ENCODE results near the gene THOP1. TPM values are rescaled to one million over a fixed set of nuclear protein-coding genes. Genes with fewer than 3 reads are reported as not detected.

The THOP1 gene
- total and polyA plus RNA-seq, 9 donors, result 11.3 to 54.7 (median 39.5) TPM

GRCh38 chr19:2762783-2763496 lies 22.4 kb upstream of the THOP1 start:
- Histone ChIP-seq H3K36me3 (no peaks in the 10 kb centered on the region), H3K4me1 (ENCODE audit: insufficient read depth) (no peaks in the 10 kb centered on the region), H3K27me3 (no peaks in the 10 kb centered on the region), H3K27ac (no peak overlapping the region), H3K4me3 (no peak overlapping the region), H3K9me3 (no peaks in the 10 kb centered on the region)
- 87 to 96% (median 92%) methylated on average over 15 to 23 of the region's 23 CpGs for WGBS, 3 donors
- intact Hi-C loops (cut with DNase I), result no loop called here
- TF ChIP-seq EP300 (IDR thresholded peaks at IDR 0.05) (no peak), POLR2A (IDR thresholded peaks at IDR 0.05) (no peak), CTCF (IDR thresholded peaks at IDR 0.05) (no peak)
- no peak for DNase-seq

GRCh38 chr19:2763687-2764086 lies 21.6 kb upstream of the THOP1 start:
- Histone ChIP-seq H3K4me3 (no peak overlapping the region), H3K36me3 (no peaks in the 10 kb centered on the region), H3K27ac (no peak overlapping the region), H3K4me1 (ENCODE audit: insufficient read depth) (no peaks in the 10 kb centered on the region), H3K27me3 (no peaks in the 10 kb centered on the region), H3K9me3 (no peaks in the 10 kb centered on the region)
- DNase-seq, result no peak
- intact Hi-C loops (cut with DNase I), result no loop called here
- TF ChIP-seq POLR2A (IDR thresholded peaks at IDR 0.05) (no peak), CTCF (IDR thresholded peaks at IDR 0.05) (no peak), EP300 (IDR thresholded peaks at IDR 0.05) (no peak)
- WGBS, 3 donors, result 96 to 97% (median 97%) methylated on average over 12 of the region's 12 CpGs

- intact Hi-C loops (cut with DNase I), result loop anchor here in 1 of 4 donors (5.0 kb wide), 1 partner anchor 68 kb away; no protein-coding TSS in a partner anchor
- Histone ChIP-seq H3K4me1 (ENCODE audit: insufficient read depth) (peaks cover under 1% of the 10 kb centered on the region), H3K36me3 (no peaks in the 10 kb centered on the region), H3K9me3 (no peaks in the 10 kb centered on the region), H3K27me3 (no peaks in the 10 kb centered on the region), H3K27ac (no peak overlapping the region), H3K4me3 (no peak overlapping the region)
- 90 to 93% (median 91%) methylated on average over 21 of the region's 21 CpGs for whole genome bisulfite sequencing, 3 donors
- DNase-seq, result no peak
- TF ChIP-seq CTCF (IDR thresholded peaks at IDR 0.05) (no peak), POLR2A (IDR thresholded peaks at IDR 0.05) (no peak), EP300 (IDR thresholded peaks at IDR 0.05) (no peak)
Observed at GRCh38 chr19:2764945-2765344, 20.4 kb upstream of the THOP1 start.

- TF ChIP-seq POLR2A (IDR thresholded peaks at IDR 0.05) (no peak), CTCF (IDR thresholded peaks at IDR 0.05) (no peak), EP300 (IDR thresholded peaks at IDR 0.05) (no peak)
Observed at GRCh38 chr19:2765376-2765775, 19.9 kb upstream of the THOP1 start.

More at GRCh38 chr19:2765376-2765775, 19.9 kb upstream of the THOP1 start:
- H3K4me3 ChIP-seq, result no peak overlapping the region
- no peaks in the 10 kb centered on the region for H3K36me3 ChIP-seq
- H3K27ac ChIP-seq, result no peak overlapping the region
- intact Hi-C loops (cut with DNase I), result loop anchor here in 1 of 4 donors (5.0 kb wide), 1 partner anchor 68 kb away; no protein-coding TSS in a partner anchor
- no peak for DNase-seq
- WGBS, 3 donors, result 80 to 86% (median 82%) methylated on average over 15 of the region's 15 CpGs
- H3K4me1 ChIP-seq (ENCODE audit: insufficient read depth), result peaks cover 5% of the 10 kb centered on the region
- no peaks in the 10 kb centered on the region for H3K9me3 ChIP-seq
- no peaks in the 10 kb centered on the region for H3K27me3 ChIP-seq

All from ovary (tissue), 9 donors.